ENCODE results near the gene SNIP1.
"Not testable (repeated sequence)": the region's sequence is repeated elsewhere in the genome, so short reads cannot be mapped to it uniquely, and the experiment has no call there.

GRCh38 chr1:37584544-37584943 lies 30.5 kb upstream of the SNIP1 start:
- TF ChIP-seq, protein P1, sequence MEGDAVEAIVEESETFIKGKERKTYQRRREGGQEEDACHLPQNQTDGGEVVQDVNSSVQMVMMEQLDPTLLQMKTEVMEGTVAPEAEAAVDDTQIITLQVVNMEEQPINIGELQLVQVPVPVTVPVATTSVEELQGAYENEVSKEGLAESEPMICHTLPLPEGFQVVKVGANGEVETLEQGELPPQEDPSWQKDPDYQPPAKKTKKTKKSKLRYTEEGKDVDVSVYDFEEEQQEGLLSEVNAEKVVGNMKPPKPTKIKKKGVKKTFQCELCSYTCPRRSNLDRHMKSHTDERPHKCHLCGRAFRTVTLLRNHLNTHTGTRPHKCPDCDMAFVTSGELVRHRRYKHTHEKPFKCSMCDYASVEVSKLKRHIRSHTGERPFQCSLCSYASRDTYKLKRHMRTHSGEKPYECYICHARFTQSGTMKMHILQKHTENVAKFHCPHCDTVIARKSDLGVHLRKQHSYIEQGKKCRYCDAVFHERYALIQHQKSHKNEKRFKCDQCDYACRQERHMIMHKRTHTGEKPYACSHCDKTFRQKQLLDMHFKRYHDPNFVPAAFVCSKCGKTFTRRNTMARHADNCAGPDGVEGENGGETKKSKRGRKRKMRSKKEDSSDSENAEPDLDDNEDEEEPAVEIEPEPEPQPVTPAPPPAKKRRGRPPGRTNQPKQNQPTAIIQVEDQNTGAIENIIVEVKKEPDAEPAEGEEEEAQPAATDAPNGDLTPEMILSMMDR (IDR thresholded peaks at IDR 0.05), result not testable (repeated sequence)
- TF ChIP-seq EP300, POLR2A (IDR thresholded peaks at IDR 0.05): not testable (repeated sequence)

Data from ovary (tissue), 3 donors.